Caco-2 (cell line): ENCODE data around the gene SMARCA5. TPM values are rescaled to one million over a fixed set of nuclear protein-coding genes. Genes with fewer than 3 reads are reported as not detected.

Source experiments
- BruUV-seq: library from RNA; stranded (reverse); fragments of 400-500 nt; replicated peaks from 2 replicates; lab custom pipeline; 2021; lab: Mats Ljungman, UMichigan
- CTCF ChIA-PET: fragments of 300-600 bp; sonication (Branson Sonifier 250); formaldehyde crosslinking; loops from one replicate; lab custom pipeline; 2022; ENCODE audit warnings: antibody characterized with exemption; lab: Charles Lee
- POLR2A ChIA-PET: fragments of 300-600 bp; sonication (Branson Sonifier 250); formaldehyde crosslinking; loops from one replicate; lab custom pipeline; 2022; ENCODE audit warnings: antibody characterized with exemption; lab: Charles Lee
- DNase-seq, 2 experiments: peaks; one replicate each; pipeline versions ENCODE4 v3.0.0 to v3.0.0-alpha.2; 2020 to 2022
- H3K27me3 ChIP-seq: replicated peaks from 2 replicates; pipeline ENCODE4 v1.6.0; 2011; ENCODE audit warnings: low read length; ENCODE audit not compliant: control insufficient read depth, insufficient read depth
- H3K36me3 ChIP-seq: 2 replicates; pipeline ENCODE4 v1.5.1; 2011; ENCODE audit warnings: low read length; ENCODE audit not compliant: control insufficient read depth, insufficient read depth
- H3K4me1 ChIP-seq: fragments of 250-450 bp; sonication (Bioruptor Pico); 2 replicates; pipeline ENCODE4 v1.5.1; 2020; ENCODE audit warnings: mild to moderate bottlenecking
- H3K4me3 ChIP-seq: 2 replicates; pipeline ENCODE4 v1.5.1; 2011; ENCODE audit warnings: low read depth, mild to moderate bottlenecking, control low read depth, low read length
- H3K9me3 ChIP-seq: fragments of 250-450 bp; sonication (Bioruptor Pico); 2 replicates; pipeline ENCODE4 v1.5.1; 2020; ENCODE audit warnings: mild to moderate bottlenecking, moderate library complexity
- H3K27ac Mint-ChIP-seq: one replicate; pipeline ENCODE4 v1.8.0; 2022; ENCODE audit warnings: mixed read lengths; ENCODE audit not compliant: unreplicated experiment
- H3K27me3 Mint-ChIP-seq: one replicate; pipeline ENCODE4 v1.8.0; 2022; ENCODE audit warnings: mixed read lengths; ENCODE audit not compliant: insufficient read depth, unreplicated experiment
- H3K36me3 Mint-ChIP-seq: one replicate; pipeline ENCODE4 v1.8.0; 2022; ENCODE audit warnings: mild to moderate bottlenecking, mixed read lengths; ENCODE audit not compliant: insufficient read depth, unreplicated experiment
- H3K4me1 Mint-ChIP-seq: one replicate; pipeline ENCODE4 v1.8.0; 2022; ENCODE audit warnings: low read depth, mixed read lengths; ENCODE audit not compliant: unreplicated experiment
- H3K4me3 Mint-ChIP-seq: one replicate; pipeline ENCODE4 v1.8.0; 2022; ENCODE audit warnings: mild to moderate bottlenecking, moderate library complexity, mixed read lengths; ENCODE audit not compliant: unreplicated experiment
- H3K9me3 Mint-ChIP-seq: one replicate; pipeline ENCODE4 v1.8.0; 2022; ENCODE audit warnings: mixed read lengths; ENCODE audit not compliant: unreplicated experiment
- intact Hi-C: fragments of 100-400 bp; cut with micrococcal nuclease; formaldehyde crosslinking; loops from one replicate; pipeline ENCODE4 v1.10.0; 2022; ENCODE audit not compliant: unreplicated experiment
- total RNA-seq: library from RNA; stranded (reverse); gene quantifications from 2 replicates; pipeline ENCODE4 v1.2.3, GENCODE V29; 2022
- TF ChIP-seq, protein P1 (sequence below), 2 experiments: fragments of 200-600 bp in 1 of 2; IDR thresholded peaks; 1 replicate in 1 of 2; 2 replicates in 1 of 2; pipeline versions ENCODE4 v1.5.1 to v1.8.0; 2011 to 2022; ENCODE audit warnings: antibody characterized with exemption in 1 of 2, control low read depth in 1 of 2, inconsistent platforms in 1 of 2, low read depth in 1 of 2, low read length in 1 of 2, mild to moderate bottlenecking in 1 of 2, moderate library complexity in 1 of 2; ENCODE audit not compliant: insufficient read depth in 1 of 2, severe bottlenecking in 1 of 2, unreplicated experiment in 1 of 2

The SMARCA5 gene
- total RNA-seq, 1 experiment from 2014 or later, result 64.8 TPM

- peak; percentile 33 to 51 for DNase-seq
- no peaks in the 10 kb centered on the region for H3K27me3 Mint-ChIP-seq
- peak overlapping the region; percentile 96 for H3K27ac Mint-ChIP-seq
- Histone ChIP-seq H3K4me1 (0 out of 2 replicates have a peak, but pooled peaks cover 10% of the 10 kb centered on the region), H3K27me3 (no peaks in the 10 kb centered on the region), H3K4me3 (peak overlapping the region; percentile 97), H3K9me3 (no peaks in the 10 kb centered on the region), H3K36me3 (no peaks in the 10 kb centered on the region)
- no TSS peak for BruUV-seq
- ChIA-PET POLR2A (interaction anchor here (0.6 to 0.7 kb wide), 3 partner anchors 72 to 1755 kb away, joined by 4 to 11 read pairs (median 6); no protein-coding TSS in a partner anchor), CTCF (no interaction called here)
- H3K9me3 Mint-ChIP-seq, result no peaks in the 10 kb centered on the region
- H3K4me3 Mint-ChIP-seq, result peak overlapping the region; percentile 96
- TF ChIP-seq, protein P1, sequence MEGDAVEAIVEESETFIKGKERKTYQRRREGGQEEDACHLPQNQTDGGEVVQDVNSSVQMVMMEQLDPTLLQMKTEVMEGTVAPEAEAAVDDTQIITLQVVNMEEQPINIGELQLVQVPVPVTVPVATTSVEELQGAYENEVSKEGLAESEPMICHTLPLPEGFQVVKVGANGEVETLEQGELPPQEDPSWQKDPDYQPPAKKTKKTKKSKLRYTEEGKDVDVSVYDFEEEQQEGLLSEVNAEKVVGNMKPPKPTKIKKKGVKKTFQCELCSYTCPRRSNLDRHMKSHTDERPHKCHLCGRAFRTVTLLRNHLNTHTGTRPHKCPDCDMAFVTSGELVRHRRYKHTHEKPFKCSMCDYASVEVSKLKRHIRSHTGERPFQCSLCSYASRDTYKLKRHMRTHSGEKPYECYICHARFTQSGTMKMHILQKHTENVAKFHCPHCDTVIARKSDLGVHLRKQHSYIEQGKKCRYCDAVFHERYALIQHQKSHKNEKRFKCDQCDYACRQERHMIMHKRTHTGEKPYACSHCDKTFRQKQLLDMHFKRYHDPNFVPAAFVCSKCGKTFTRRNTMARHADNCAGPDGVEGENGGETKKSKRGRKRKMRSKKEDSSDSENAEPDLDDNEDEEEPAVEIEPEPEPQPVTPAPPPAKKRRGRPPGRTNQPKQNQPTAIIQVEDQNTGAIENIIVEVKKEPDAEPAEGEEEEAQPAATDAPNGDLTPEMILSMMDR (IDR thresholded peaks at IDR 0.05; ENCODE audit: insufficient read depth in 1 of 2, low read depth in 1 of 2, low read length in 1 of 2, severe bottlenecking in 1 of 2, unreplicated experiment in 1 of 2), result no peak
- peaks cover 40% of the 10 kb centered on the region for H3K36me3 Mint-ChIP-seq
- intact Hi-C loops, result no loop called here
- H3K4me1 Mint-ChIP-seq, result peaks cover 6% of the 10 kb centered on the region
Observed at GRCh38 chr4:143514497-143514896, 995 bp downstream of the SMARCA5 start.

GRCh38 chr4:143514901-143515300 is 1.4 kb downstream of the SMARCA5 start:
- Mint-ChIP-seq H3K4me1 (peaks cover 6% of the 10 kb centered on the region), H3K9me3 (no peaks in the 10 kb centered on the region), H3K36me3 (peaks cover 44% of the 10 kb centered on the region), H3K27me3 (no peaks in the 10 kb centered on the region), H3K4me3 (peak overlapping the region; percentile 96), H3K27ac (peak overlapping the region; percentile 96)
- CTCF ChIA-PET, result no interaction called here
- no peaks in the 10 kb centered on the region for H3K27me3 ChIP-seq
- intact Hi-C loops, result no loop called here
- no peaks in the 10 kb centered on the region for H3K9me3 ChIP-seq
- BruUV-seq, result no TSS peak
- peak overlapping the region; percentile 97 for H3K4me3 ChIP-seq
- TF ChIP-seq, protein P1 (IDR thresholded peaks at IDR 0.05; ENCODE audit: insufficient read depth in 1 of 2, low read depth in 1 of 2, low read length in 1 of 2, severe bottlenecking in 1 of 2, unreplicated experiment in 1 of 2), result no peak
- 0 out of 2 replicates have a peak, but pooled peaks cover 10% of the 10 kb centered on the region for H3K4me1 ChIP-seq
- POLR2A ChIA-PET, result no interaction called here
- no peak for DNase-seq
- H3K36me3 ChIP-seq, result no peaks in the 10 kb centered on the region

DNA sequence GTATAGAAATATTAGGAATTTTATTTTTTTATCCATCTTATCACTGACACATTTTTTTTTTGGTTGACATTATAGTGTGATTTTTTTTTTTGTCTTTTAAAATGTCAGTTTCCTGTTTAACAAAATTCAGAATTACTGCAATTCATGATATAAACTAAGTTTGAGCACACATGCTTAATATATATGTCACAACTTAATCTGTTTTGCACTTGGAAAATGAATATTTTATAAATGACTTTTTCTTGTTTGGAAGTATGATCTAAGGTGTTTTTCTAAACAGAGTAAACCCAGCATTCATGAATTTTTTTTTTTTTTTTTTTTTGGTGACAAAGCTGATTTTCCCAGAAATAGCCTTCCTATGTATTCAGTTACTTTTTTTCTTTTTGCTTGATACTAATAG is 2.4 kb downstream of the SMARCA5 start:
- intact Hi-C loops, result no loop called here
- no peaks in the 10 kb centered on the region for H3K27me3 Mint-ChIP-seq
- POLR2A ChIA-PET, result no interaction called here

More for the DNA sequence above, 2.4 kb downstream of the SMARCA5 start:
- Histone ChIP-seq H3K4me1 (0 out of 2 replicates have a peak, but pooled peaks cover 10% of the 10 kb centered on the region), H3K27me3 (no peaks in the 10 kb centered on the region), H3K9me3 (no peaks in the 10 kb centered on the region), H3K36me3 (no peaks in the 10 kb centered on the region), H3K4me3 (no peak overlapping the region; the same call in 1 of the 2 replicates)
- Mint-ChIP-seq H3K4me1 (peaks cover 6% of the 10 kb centered on the region), H3K27ac (no peak overlapping the region), H3K9me3 (no peaks in the 10 kb centered on the region), H3K36me3 (peaks cover 51% of the 10 kb centered on the region), H3K4me3 (peak overlapping the region; percentile 22)
- TF ChIP-seq, protein P1 (IDR thresholded peaks at IDR 0.05; ENCODE audit: insufficient read depth in 1 of 2, low read depth in 1 of 2, low read length in 1 of 2, severe bottlenecking in 1 of 2, unreplicated experiment in 1 of 2), result no peak
- no peak for DNase-seq
- BruUV-seq, result no TSS peak
- CTCF ChIA-PET, result no interaction called here
